Measurements from ENCODE around the gene TEX30.

Gene TEX30

GRCh38 chr13:102805680-102806079 is 32.1 kb upstream of the TEX30 start:
- Histone ChIP-seq H3K9me3 (ENCODE audit: insufficient read depth, low read depth, low read length) (no peaks in the 10 kb centered on the region), H3K27me3 (ENCODE audit: insufficient read depth, low read length, poor library complexity, severe bottlenecking) (no peaks in the 10 kb centered on the region), H3K36me3 (ENCODE audit: insufficient read depth, low read length) (no peaks in the 10 kb centered on the region), H3K9me2 (replicated peaks; ENCODE audit: low read depth, low read length) (no peaks in the 10 kb centered on the region), H3F3A (ENCODE audit: low read depth) (no peaks in the 10 kb centered on the region), H4K20me1 (ENCODE audit: insufficient read depth, low read length, poor library complexity, severe bottlenecking) (no peaks in the 10 kb centered on the region), H3K4me3 (ENCODE audit: low read length, poor library complexity, severe bottlenecking) (no peak overlapping the region), H3K79me2 (ENCODE audit: insufficient read depth, low read length) (no peaks in the 10 kb centered on the region), H3K9ac (ENCODE audit: low read depth, low read length, poor library complexity, severe bottlenecking) (no peak overlapping the region), H3K4me1 (ENCODE audit: insufficient read depth, low read length, poor library complexity, severe bottlenecking) (peaks cover 8% of the 10 kb centered on the region), H2AFZ (ENCODE audit: low read length) (no peak overlapping the region), H3K4me2 (ENCODE audit: low read depth, low read length, poor library complexity, severe bottlenecking) (no peak overlapping the region)
- TF ChIP-seq CTCF (conservative IDR thresholded peaks at IDR 0.05; ENCODE audit: low read length) = no peak
- no peak for TF ChIP-seq EZH2phosphoT487 (IDR thresholded peaks at IDR 0.05; ENCODE audit: borderline replicate concordance)

GRCh38 chr13:102800145-102801041 is 26.8 kb upstream of the TEX30 start:
- Histone ChIP-seq H3K27me3 (ENCODE audit: insufficient read depth, low read length, poor library complexity, severe bottlenecking) (no peaks in the 10 kb centered on the region), H2AFZ (ENCODE audit: low read length) (peak overlapping the region; percentile 90), H3K4me2 (ENCODE audit: low read depth, low read length, poor library complexity, severe bottlenecking) (peak overlapping the region; percentile 77), H3K36me3 (ENCODE audit: insufficient read depth, low read length) (no peaks in the 10 kb centered on the region), H3K4me1 (ENCODE audit: insufficient read depth, low read length, poor library complexity, severe bottlenecking) (peaks cover 9% of the 10 kb centered on the region), H4K20me1 (ENCODE audit: insufficient read depth, low read length, poor library complexity, severe bottlenecking) (no peaks in the 10 kb centered on the region), H3K79me2 (ENCODE audit: insufficient read depth, low read length) (no peaks in the 10 kb centered on the region), H3K9ac (ENCODE audit: low read depth, low read length, poor library complexity, severe bottlenecking) (peak overlapping the region; percentile 82), H3K9me2 (replicated peaks; ENCODE audit: low read depth, low read length) (no peaks in the 10 kb centered on the region), H3K9me3 (ENCODE audit: insufficient read depth, low read depth, low read length) (no peaks in the 10 kb centered on the region), H3F3A (ENCODE audit: low read depth) (no peaks in the 10 kb centered on the region), H3K4me3 (ENCODE audit: low read length, poor library complexity, severe bottlenecking) (peak overlapping the region; percentile 80)
- TF ChIP-seq EZH2phosphoT487 (IDR thresholded peaks at IDR 0.05; ENCODE audit: borderline replicate concordance) (no peak), CTCF (conservative IDR thresholded peaks at IDR 0.05; ENCODE audit: low read length) (peak; percentile 63)

- Histone ChIP-seq H3F3A (ENCODE audit: low read depth) (no peaks in the 10 kb centered on the region), H3K9ac (ENCODE audit: low read depth, low read length, poor library complexity, severe bottlenecking) (no peak overlapping the region), H2AFZ (ENCODE audit: low read length) (peak overlapping the region; percentile 90; the same call in 1 of the 2 replicates), H3K36me3 (ENCODE audit: insufficient read depth, low read length) (no peaks in the 10 kb centered on the region), H3K4me3 (ENCODE audit: low read length, poor library complexity, severe bottlenecking) (peak overlapping the region; percentile 80), H3K9me3 (ENCODE audit: insufficient read depth, low read depth, low read length) (no peaks in the 10 kb centered on the region), H3K4me1 (ENCODE audit: insufficient read depth, low read length, poor library complexity, severe bottlenecking) (peaks cover 9% of the 10 kb centered on the region), H3K79me2 (ENCODE audit: insufficient read depth, low read length) (no peaks in the 10 kb centered on the region), H3K27me3 (ENCODE audit: insufficient read depth, low read length, poor library complexity, severe bottlenecking) (no peaks in the 10 kb centered on the region), H3K9me2 (replicated peaks; ENCODE audit: low read depth, low read length) (no peaks in the 10 kb centered on the region), H4K20me1 (ENCODE audit: insufficient read depth, low read length, poor library complexity, severe bottlenecking) (no peaks in the 10 kb centered on the region), H3K4me2 (ENCODE audit: low read depth, low read length, poor library complexity, severe bottlenecking) (peak overlapping the region; percentile 77)
- TF ChIP-seq CTCF (conservative IDR thresholded peaks at IDR 0.05; ENCODE audit: low read length) (no peak), EZH2phosphoT487 (IDR thresholded peaks at IDR 0.05; ENCODE audit: borderline replicate concordance) (no peak)
Observed at GRCh38 chr13:102799426-102800144, 26.0 kb upstream of the TEX30 start.

Data from Loucy (cell line).